A549 treated with RU486 at 1 μM for 4 hours (cell line): ENCODE measurements around the gene MID1IP1. TPM values are rescaled to one million over a fixed set of nuclear protein-coding genes. Genes with fewer than 3 reads are reported as not detected.

ENCODE experiments used
- total RNA-seq: library from RNA; stranded (reverse); fragments of 200-300 nt; extraction: Qiagen RNA extraction; gene quantifications from 5 replicates; pipeline ENCODE4 v1.2.3, GENCODE V29; 2022; ENCODE audit warnings: low read depth

MID1IP1 gene, protein sequence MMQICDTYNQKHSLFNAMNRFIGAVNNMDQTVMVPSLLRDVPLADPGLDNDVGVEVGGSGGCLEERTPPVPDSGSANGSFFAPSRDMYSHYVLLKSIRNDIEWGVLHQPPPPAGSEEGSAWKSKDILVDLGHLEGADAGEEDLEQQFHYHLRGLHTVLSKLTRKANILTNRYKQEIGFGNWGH
- 26.4 to 39.7 TPM (median 38.2 TPM) in 5 replicates for total RNA-seq

DNA sequence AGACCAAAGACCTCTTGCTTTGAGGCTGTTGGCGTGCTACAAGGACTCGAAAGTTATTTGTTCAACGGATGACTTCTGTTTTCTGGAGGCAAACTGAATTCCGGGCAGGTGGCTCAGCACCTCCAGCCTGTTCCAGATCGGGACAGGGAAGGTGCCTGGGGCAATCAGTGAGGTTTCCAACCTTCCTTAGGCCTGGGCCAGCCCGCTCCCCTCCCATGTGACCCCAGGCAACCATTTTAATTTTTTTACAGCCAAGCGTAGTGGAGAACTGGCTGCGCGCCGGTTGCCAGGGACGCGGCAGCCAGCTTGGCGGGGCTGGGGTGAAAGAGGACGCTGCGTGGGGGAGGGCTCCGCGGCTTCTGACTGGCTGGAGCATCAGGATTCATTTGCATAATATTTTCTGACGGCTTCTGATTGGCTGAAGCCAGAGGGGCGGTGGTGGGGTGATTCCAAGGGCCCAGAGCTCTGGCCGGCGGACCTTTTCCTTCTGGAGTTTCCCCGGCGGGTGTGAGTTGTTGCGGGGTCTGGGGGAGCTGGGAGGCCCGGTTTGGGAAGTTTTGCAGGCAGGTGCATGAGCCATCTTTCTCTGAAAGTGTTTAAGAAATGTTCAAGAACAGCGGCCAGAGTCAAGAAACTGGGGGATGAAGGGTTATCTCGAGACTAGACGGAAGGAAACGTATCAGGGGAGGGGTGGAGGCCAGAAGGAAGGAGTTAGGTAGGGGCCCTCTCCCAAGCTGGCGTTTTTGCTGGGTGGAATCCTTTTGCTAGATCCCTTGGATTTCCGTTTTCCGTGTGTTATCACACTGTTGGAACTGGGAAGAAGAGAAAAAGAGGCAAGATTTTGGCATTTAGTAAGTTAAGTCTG lies at the start of gene MID1IP1:
TSS of gene MID1IP1 (plus strand) at position 479 of the 865 bp plus-strand sequence. CDS start 3,488 bp downstream, outside the sequence.

Other genes with a start within 250 kb of the MID1IP1 start
- 2.7 to 3.2 TPM (median 2.9 TPM) in 5 replicates for gene TSPAN7, start 239.9 kb upstream of the MID1IP1 start, total RNA-seq